DOHH2 (cell line): ENCODE measurements around the gene TPO.

Source experiments
- H3F3A ChIP-seq: fragments of 200-600 bp; sonication (generic), shearing (Covaris generic); 2 replicates; pipeline ENCODE4 v1.6.0; 2016; ENCODE audit warnings: antibody characterized with exemption, mild to moderate bottlenecking; ENCODE audit not compliant: control insufficient read depth, insufficient read depth
- H3K27ac ChIP-seq: fragments of 200-600 bp; sonication (generic); 2 replicates; pipeline ENCODE4 v1.5.1; 2014; ENCODE audit warnings: low read depth, mild to moderate bottlenecking, low read length, moderate library complexity
- H3K27me3 ChIP-seq: fragments of 200-600 bp; sonication (generic); 2 replicates; pipeline ENCODE4 v1.6.1; 2014; ENCODE audit warnings: mild to moderate bottlenecking, low read length, mixed read lengths; ENCODE audit not compliant: control insufficient read depth
- H3K36me3 ChIP-seq: fragments of 200-600 bp; sonication (generic); 2 replicates; pipeline ENCODE4 v1.6.1; 2014; ENCODE audit warnings: mild to moderate bottlenecking, low read length, moderate library complexity, mixed read lengths; ENCODE audit not compliant: control insufficient read depth
- H3K4me1 ChIP-seq: fragments of 200-600 bp; sonication (generic); 2 replicates; pipeline ENCODE4 v1.6.1; 2014; ENCODE audit warnings: mild to moderate bottlenecking, low read length, mixed read lengths; ENCODE audit not compliant: control insufficient read depth
- H3K4me2 ChIP-seq: fragments of 200-600 bp; sonication (generic); 2 replicates; pipeline ENCODE4 v1.6.0; 2014; ENCODE audit warnings: mild to moderate bottlenecking, low read length, moderate library complexity
- H3K4me3 ChIP-seq: fragments of 200-600 bp; sonication (generic); 2 replicates; pipeline ENCODE4 v1.5.1; 2014; ENCODE audit warnings: mild to moderate bottlenecking, low read length, mixed read lengths
- H3K79me2 ChIP-seq: fragments of 200-600 bp; sonication (generic); 2 replicates; pipeline ENCODE4 v1.6.1; 2014; ENCODE audit warnings: mild to moderate bottlenecking, low read length, mixed read lengths; ENCODE audit not compliant: control insufficient read depth
- H3K9me2 ChIP-seq: fragments of 200-600 bp; sonication (generic); replicated peaks from 2 replicates; pipeline ENCODE4 v1.6.1; 2014; ENCODE audit warnings: mild to moderate bottlenecking, low read length, mixed read lengths; ENCODE audit not compliant: control insufficient read depth
- H3K9me3 ChIP-seq: fragments of 200-600 bp; sonication (generic); 2 replicates; pipeline ENCODE4 v1.6.1; 2014; ENCODE audit warnings: antibody characterized with exemption, low read length, mixed read lengths; ENCODE audit not compliant: control insufficient read depth, insufficient read depth
- H4K20me1 ChIP-seq: fragments of 200-600 bp; sonication (generic); 2 replicates; pipeline ENCODE4 v1.6.0; 2014; ENCODE audit warnings: low read depth, mild to moderate bottlenecking, antibody characterized with exemption, low read length, moderate library complexity; ENCODE audit not compliant: control insufficient read depth, insufficient read depth
- EZH2phosphoT487 ChIP-seq: fragments of 200-600 bp; sonication (generic); IDR thresholded peaks from 2 replicates; pipeline ENCODE4 v1.6.1; 2017; ENCODE audit warnings: borderline replicate concordance, mild to moderate bottlenecking, antibody characterized with exemption, low read length, moderate library complexity, mixed read lengths
- TF ChIP-seq, protein P1 (sequence below): fragments of 200-600 bp; sonication (generic); IDR thresholded peaks from one replicate; pipeline ENCODE4 v1.5.1; 2014; ENCODE audit warnings: antibody characterized with exemption, mild to moderate bottlenecking, low read depth, low read length; ENCODE audit not compliant: poor library complexity, severe bottlenecking

TPO gene

DNA sequence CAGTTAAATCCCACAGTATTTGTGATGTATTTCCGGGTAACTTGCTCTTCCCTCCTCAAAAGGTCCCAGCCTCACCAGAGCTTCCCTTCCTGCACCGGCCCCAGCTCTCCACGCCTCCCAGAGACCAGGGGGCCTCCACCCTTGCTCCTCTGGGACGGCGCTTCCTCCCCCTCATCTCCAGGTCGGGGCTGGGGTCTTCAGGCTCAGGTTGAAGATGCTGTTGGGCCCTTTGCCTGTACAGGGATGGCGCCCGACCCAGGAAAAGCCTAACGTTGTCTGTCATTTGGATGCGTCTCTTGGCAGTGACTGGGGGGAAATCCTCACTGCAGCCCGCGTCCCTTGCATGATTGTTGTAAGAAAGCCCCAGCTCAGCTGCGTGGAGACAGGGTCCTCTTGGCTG is 126.7 kb downstream of the TPO start:
- TF ChIP-seq, protein P1, sequence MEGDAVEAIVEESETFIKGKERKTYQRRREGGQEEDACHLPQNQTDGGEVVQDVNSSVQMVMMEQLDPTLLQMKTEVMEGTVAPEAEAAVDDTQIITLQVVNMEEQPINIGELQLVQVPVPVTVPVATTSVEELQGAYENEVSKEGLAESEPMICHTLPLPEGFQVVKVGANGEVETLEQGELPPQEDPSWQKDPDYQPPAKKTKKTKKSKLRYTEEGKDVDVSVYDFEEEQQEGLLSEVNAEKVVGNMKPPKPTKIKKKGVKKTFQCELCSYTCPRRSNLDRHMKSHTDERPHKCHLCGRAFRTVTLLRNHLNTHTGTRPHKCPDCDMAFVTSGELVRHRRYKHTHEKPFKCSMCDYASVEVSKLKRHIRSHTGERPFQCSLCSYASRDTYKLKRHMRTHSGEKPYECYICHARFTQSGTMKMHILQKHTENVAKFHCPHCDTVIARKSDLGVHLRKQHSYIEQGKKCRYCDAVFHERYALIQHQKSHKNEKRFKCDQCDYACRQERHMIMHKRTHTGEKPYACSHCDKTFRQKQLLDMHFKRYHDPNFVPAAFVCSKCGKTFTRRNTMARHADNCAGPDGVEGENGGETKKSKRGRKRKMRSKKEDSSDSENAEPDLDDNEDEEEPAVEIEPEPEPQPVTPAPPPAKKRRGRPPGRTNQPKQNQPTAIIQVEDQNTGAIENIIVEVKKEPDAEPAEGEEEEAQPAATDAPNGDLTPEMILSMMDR: no peak
- H3K79me2 ChIP-seq: no peaks in the 10 kb centered on the region
- no peak overlapping the region for H3K4me3 ChIP-seq
- H3K4me2 ChIP-seq: no peak overlapping the region
- H3F3A ChIP-seq: no peaks in the 10 kb centered on the region
- H3K36me3 ChIP-seq: no peaks in the 10 kb centered on the region
- H3K27me3 ChIP-seq: no peaks in the 10 kb centered on the region
- no peaks in the 10 kb centered on the region for H3K4me1 ChIP-seq
- no peak overlapping the region for H3K27ac ChIP-seq
- no peaks in the 10 kb centered on the region for H3K9me3 ChIP-seq
- no peaks in the 10 kb centered on the region for H4K20me1 ChIP-seq
- H3K9me2 ChIP-seq: no peaks in the 10 kb centered on the region

DNA sequence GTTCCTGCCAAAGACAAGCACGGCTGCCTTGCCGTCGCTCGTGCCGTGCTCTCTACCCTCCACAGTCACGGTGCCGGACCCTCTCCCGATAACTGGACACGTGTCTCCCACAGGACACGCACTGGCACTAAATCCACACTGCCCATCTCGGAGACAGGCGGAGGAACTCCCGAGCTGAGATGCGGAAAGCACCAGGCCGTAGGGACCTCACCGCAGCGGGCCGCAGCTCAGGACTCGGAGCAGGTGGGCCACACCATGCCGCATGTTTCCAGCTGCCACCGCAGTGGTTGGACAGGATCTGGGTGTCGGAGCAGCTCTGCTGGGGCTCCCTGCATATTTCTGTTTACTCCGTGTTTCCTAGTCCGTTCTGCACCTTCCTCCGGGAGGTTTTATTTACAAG is 127.2 kb downstream of the TPO start:
- Histone ChIP-seq H3K27ac (no peak overlapping the region), H3K79me2 (no peaks in the 10 kb centered on the region), H3K4me2 (no peak overlapping the region), H3F3A (no peaks in the 10 kb centered on the region), H3K9me2 (no peaks in the 10 kb centered on the region), H3K9me3 (no peaks in the 10 kb centered on the region), H3K36me3 (no peaks in the 10 kb centered on the region), H3K27me3 (no peaks in the 10 kb centered on the region), H4K20me1 (no peaks in the 10 kb centered on the region), H3K4me3 (no peak overlapping the region), H3K4me1 (no peaks in the 10 kb centered on the region)
- TF ChIP-seq EZH2phosphoT487: no peak
- TF ChIP-seq, protein P1: no peak

DNA sequence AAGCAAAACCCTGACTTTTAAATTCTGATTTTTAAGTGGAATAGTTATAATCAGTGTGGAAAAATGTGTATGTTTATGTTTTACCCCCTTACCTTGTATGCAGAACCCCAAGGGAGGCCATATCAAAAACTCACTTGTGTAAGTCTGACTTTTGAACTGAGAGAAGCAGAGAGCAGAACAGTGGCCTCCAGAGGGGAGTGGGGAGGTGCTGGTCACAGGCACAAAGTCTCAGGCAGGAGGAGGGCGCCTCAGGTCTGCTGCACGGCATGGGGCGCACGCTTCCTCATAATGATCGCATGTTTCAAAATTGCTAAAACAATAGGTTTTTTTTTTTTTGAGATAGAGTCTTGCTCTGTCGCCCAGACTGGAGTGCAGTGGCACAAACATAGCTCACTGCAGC is 127.8 kb downstream of the TPO start:
- H4K20me1 ChIP-seq: no peaks in the 10 kb centered on the region
- TF ChIP-seq, protein P1: no peak
- TF ChIP-seq EZH2phosphoT487: no peak
- no peak overlapping the region for H3K4me3 ChIP-seq
- H3K27ac ChIP-seq: no peak overlapping the region
- no peaks in the 10 kb centered on the region for H3K4me1 ChIP-seq
- no peaks in the 10 kb centered on the region for H3K9me2 ChIP-seq
- H3K4me2 ChIP-seq: no peak overlapping the region
- no peaks in the 10 kb centered on the region for H3K79me2 ChIP-seq
- no peaks in the 10 kb centered on the region for H3K27me3 ChIP-seq
- no peaks in the 10 kb centered on the region for H3F3A ChIP-seq
- no peaks in the 10 kb centered on the region for H3K36me3 ChIP-seq
- H3K9me3 ChIP-seq: no peaks in the 10 kb centered on the region
